Choroid plexus epithelial cell (primary cell): ENCODE measurements around the gene SLC22A25.
"Not testable (repeated sequence)": the region's sequence is repeated elsewhere in the genome, so short reads cannot be mapped to it uniquely, and the experiment has no call there.

Experiments
- DNase-seq: peaks from one replicate; pipeline ENCODE4 v3.0.0-alpha.2; 2010; ENCODE audit warnings: low read depth
- H3K4me3 ChIP-seq: 2 replicates; pipeline ENCODE4 v1.5.1; 2011; ENCODE audit warnings: low read depth, mild to moderate bottlenecking, control low read depth, low read length, moderate library complexity
- CTCF ChIP-seq: conservative IDR thresholded peaks from 2 replicates; pipeline ENCODE4 v1.5.1; 2011; ENCODE audit warnings: low read depth, mild to moderate bottlenecking, control low read depth, inconsistent platforms, low read length, moderate library complexity

Gene SLC22A25

DNA sequence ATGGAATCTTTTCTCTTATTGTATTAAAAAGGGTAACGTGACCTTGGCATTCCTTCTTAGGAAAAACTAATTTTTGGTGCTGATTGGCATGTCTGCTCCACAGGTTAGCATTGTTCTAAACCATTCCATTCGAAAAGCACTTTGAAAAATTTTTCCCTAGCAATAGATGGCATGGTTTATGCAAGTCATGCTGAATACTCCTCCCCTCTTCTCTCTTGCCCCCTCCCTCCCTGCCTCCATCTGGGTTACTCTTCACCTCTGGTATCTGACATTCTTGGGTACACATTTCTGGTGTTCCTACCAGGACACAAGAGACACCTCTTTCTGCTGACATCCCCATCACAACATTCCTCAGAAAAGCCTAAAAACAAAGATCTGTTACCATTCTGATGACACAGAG, 1.5 kb upstream of the SLC22A25 start:
- no peak for DNase-seq
- no peak overlapping the region for H3K4me3 ChIP-seq
- TF ChIP-seq CTCF: no peak

DNA sequence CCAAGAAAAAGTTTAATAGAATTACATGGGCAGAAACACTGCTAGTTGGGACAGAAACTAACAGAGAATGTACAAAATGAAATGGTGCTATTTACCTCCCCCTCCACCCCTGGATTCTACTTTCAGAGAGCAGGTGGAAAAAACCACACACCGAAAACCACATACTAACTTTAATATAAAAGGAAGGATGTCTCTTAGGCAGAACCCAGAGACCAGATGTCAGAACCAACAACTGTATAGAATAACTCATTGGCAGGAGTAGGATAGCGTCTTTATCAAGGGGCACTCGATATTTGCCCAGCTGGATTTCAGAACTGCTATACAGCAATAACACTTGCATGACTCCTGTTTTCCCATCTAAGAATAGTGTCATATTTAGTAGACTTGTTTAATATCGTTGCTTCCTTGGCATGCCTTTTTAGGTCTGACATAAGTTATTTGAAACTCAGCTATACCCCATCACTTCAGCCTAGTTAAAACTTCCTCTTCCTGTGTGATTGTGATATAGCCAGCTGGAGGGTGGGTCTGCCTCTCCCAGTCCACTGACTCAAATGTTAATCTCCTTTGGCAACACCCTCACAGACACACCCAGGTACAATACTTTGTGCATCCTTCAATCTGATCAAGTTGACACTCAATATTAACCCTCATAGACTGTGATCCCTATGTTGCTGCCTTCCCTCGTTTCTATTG, 1.2 kb downstream of the SLC22A25 start:
- no peak overlapping the region for H3K4me3 ChIP-seq
- DNase-seq: no peak
- TF ChIP-seq CTCF: no peak

GRCh38 chr11:63240791-63241379, 2.5 kb downstream of the SLC22A25 start:
- no peak for DNase-seq
- H3K4me3 ChIP-seq: no peak overlapping the region
- TF ChIP-seq CTCF: no peak

DNA sequence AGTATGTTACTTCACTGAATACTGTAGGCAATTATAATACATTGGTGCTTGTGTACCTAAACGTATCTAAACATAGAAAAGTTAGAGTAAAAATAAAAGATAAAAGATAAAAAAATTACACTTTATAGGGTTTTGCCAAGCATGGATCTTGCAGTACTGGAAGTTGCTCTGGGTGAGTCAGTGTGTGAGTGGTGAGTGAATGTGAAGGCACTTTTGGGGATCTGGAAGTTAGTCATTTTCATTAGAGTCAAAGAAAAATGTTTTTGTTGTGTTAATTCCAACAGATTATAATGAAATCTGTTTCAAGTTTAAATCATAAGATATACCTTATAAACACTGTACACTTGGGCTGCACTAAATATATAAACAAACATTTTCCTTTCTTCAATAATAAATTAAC, 3.3 kb downstream of the SLC22A25 start:
- H3K4me3 ChIP-seq: no peak overlapping the region
- TF ChIP-seq CTCF: no peak
- DNase-seq: no peak

GRCh38 chr11:63239254-63239653, 4.1 kb downstream of the SLC22A25 start:
- TF ChIP-seq CTCF: no peak
- no peak for DNase-seq

DNA sequence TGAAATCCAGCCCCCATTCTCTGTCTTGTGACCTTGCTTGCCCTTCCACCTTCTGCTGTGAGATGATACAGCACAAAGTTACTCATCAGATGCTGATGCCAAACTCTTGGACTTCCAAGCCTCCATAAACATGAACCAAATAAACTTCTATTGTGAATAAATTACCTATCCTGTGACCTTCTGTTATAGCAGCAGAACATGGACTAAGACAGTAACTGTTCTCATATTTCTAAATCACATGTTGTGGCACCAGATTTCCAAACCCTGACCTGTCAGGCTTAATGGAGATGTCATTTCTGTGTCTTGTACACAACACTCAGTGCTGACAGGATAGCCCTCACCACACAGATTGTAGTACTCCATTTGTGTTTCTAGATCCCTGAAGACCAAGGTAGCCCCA, 6.0 kb downstream of the SLC22A25 start:
- H3K4me3 ChIP-seq: no peak overlapping the region
- no peak for DNase-seq
- no peak for TF ChIP-seq CTCF

More at GRCh38 chr11:63239254-63239653, 4.1 kb downstream of the SLC22A25 start:
- no peak overlapping the region for H3K4me3 ChIP-seq

GRCh38 chr11:63235471-63236461, 7.6 kb downstream of the SLC22A25 start:
- DNase-seq, H3K4me3 ChIP-seq: not testable (repeated sequence)
